Measurements from ENCODE around the gene DIPK1A. TPM values are rescaled to one million over a fixed set of nuclear protein-coding genes. Genes with fewer than 3 reads are reported as not detected.

Gene DIPK1A
- total RNA-seq, 1 experiment from 2014 or later = 3.8 TPM

DNA sequence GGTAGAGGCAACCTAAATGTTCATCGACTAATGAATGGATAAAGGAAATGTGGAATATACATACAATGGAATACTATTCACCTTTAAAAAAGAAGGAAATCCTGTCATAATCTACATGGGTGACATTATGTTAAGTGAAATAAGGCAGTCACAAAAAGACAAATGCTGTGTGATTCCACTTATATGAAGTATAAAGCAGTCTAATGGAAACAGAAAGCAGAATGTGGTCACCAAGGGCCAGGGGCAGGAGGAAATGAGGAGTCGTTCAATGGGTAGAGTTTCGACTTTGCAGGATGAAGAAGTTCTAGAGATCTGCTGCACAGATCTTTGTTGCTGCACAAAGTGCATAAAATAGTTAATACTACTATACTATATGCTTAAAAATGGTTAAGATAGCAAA lies 7.8 kb downstream of the DIPK1A start:
- H3K56ac ChIP-seq (ENCODE audit: insufficient read length, low read depth, low read length) = no peak overlapping the region
- H3K23me2 ChIP-seq (ENCODE audit: insufficient read length, low read depth, low read length, poor library complexity, severe bottlenecking) = no peaks in the 10 kb centered on the region
- TF ChIP-seq, protein P1, sequence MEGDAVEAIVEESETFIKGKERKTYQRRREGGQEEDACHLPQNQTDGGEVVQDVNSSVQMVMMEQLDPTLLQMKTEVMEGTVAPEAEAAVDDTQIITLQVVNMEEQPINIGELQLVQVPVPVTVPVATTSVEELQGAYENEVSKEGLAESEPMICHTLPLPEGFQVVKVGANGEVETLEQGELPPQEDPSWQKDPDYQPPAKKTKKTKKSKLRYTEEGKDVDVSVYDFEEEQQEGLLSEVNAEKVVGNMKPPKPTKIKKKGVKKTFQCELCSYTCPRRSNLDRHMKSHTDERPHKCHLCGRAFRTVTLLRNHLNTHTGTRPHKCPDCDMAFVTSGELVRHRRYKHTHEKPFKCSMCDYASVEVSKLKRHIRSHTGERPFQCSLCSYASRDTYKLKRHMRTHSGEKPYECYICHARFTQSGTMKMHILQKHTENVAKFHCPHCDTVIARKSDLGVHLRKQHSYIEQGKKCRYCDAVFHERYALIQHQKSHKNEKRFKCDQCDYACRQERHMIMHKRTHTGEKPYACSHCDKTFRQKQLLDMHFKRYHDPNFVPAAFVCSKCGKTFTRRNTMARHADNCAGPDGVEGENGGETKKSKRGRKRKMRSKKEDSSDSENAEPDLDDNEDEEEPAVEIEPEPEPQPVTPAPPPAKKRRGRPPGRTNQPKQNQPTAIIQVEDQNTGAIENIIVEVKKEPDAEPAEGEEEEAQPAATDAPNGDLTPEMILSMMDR (conservative IDR thresholded peaks at IDR 0.05) = no peak
- no peak overlapping the region for H2BK5ac ChIP-seq (ENCODE audit: insufficient read length, low read length)
- Mint-ChIP-seq H3K9me3 (no peaks in the 10 kb centered on the region), H3K27me3 (ENCODE audit: low read depth) (no peaks in the 10 kb centered on the region), H3K36me3 (ENCODE audit: insufficient read depth in 1 of 3, low read depth in 3 of 3) (no peaks in the 10 kb centered on the region; a peak in 1 of 7 replicates), H3K4me3 (no peak overlapping the region), H3K4me1 (no peaks in the 10 kb centered on the region; a peak in 1 of 4 replicates), H3K27ac (no peak overlapping the region)
- no peaks in the 10 kb centered on the region for H3K27me3 ChIP-seq (ENCODE audit: insufficient read depth, low read length)
- no peak overlapping the region for H3K23ac ChIP-seq (ENCODE audit: insufficient read length, low read depth, low read length)
- H2BK120ac ChIP-seq (ENCODE audit: low read depth, low read length, poor library complexity, severe bottlenecking) = no peak overlapping the region
- H3T11ph ChIP-seq (ENCODE audit: low read length) = no peak overlapping the region
- no peak overlapping the region for H2AFZ ChIP-seq (ENCODE audit: low read length)
- no peak overlapping the region for H4K91ac ChIP-seq (ENCODE audit: insufficient read length, low read depth, low read length)
- peaks cover 2% of the 10 kb centered on the region; the same call in 1 of the 2 replicates for H3K4me1 ChIP-seq (ENCODE audit: insufficient read depth, low read length)
- no peak overlapping the region for H4K5ac ChIP-seq (ENCODE audit: insufficient read length, low read depth, low read length)
- H3K9me3 ChIP-seq (ENCODE audit: control insufficient read depth, low read depth, low read length) = no peaks in the 10 kb centered on the region
- H3K14ac ChIP-seq (ENCODE audit: insufficient read depth, low read length) = no peak overlapping the region
- H3K9ac ChIP-seq (ENCODE audit: extremely low read depth, insufficient read length, low read length) = no peak overlapping the region
- H3K4ac ChIP-seq (ENCODE audit: low read depth, low read length) = no peak overlapping the region
- H3K18ac ChIP-seq (ENCODE audit: insufficient read length, low read depth, low read length) = no peak overlapping the region
- H2BK20ac ChIP-seq (ENCODE audit: low read depth, low read length, poor library complexity, severe bottlenecking) = no peak overlapping the region
- no peak overlapping the region for H4K8ac ChIP-seq (replicated peaks; ENCODE audit: insufficient read length, low read depth, low read length)
- H3K4me2 ChIP-seq (ENCODE audit: insufficient read depth, insufficient read length, low read length) = no peak overlapping the region
- no peak overlapping the region for H2AK5ac ChIP-seq (ENCODE audit: insufficient read length, low read length)
- no peaks in the 10 kb centered on the region for H4K20me1 ChIP-seq (ENCODE audit: control insufficient read depth, insufficient read depth, insufficient read length)
- no CpG with 5 or more reads among the region's 3 CpGs for WGBS (ENCODE audit: extremely low coverage, insufficient read length, low lambda C conversion rate)
- H3K79me1 ChIP-seq (ENCODE audit: insufficient read depth, low read depth, low read length, poor library complexity, severe bottlenecking) = no peaks in the 10 kb centered on the region
- H2BK12ac ChIP-seq (ENCODE audit: insufficient read length, low read depth, low read length) = no peak overlapping the region
- H2BK15ac ChIP-seq (ENCODE audit: low read depth, low read length) = no peak overlapping the region
- H3K27ac ChIP-seq (ENCODE audit: insufficient read length, low read depth, low read length) = no peak overlapping the region
- H3K79me2 ChIP-seq (ENCODE audit: insufficient read depth, low read length) = no peaks in the 10 kb centered on the region
- DNase-seq = no peak

Data from H9 (cell line).